GM21717 (cell line): Measurements from ENCODE around the gene MAGEF1.

Source experiments
- ATAC-seq: cut with Tn5 transposase; IDR thresholded peaks from one replicate; pipeline ENCODE4 v1.9.1; 2021; ENCODE audit warnings: mild to moderate bottlenecking, moderate library complexity; ENCODE audit not compliant: unreplicated experiment

The MAGEF1 gene

DNA sequence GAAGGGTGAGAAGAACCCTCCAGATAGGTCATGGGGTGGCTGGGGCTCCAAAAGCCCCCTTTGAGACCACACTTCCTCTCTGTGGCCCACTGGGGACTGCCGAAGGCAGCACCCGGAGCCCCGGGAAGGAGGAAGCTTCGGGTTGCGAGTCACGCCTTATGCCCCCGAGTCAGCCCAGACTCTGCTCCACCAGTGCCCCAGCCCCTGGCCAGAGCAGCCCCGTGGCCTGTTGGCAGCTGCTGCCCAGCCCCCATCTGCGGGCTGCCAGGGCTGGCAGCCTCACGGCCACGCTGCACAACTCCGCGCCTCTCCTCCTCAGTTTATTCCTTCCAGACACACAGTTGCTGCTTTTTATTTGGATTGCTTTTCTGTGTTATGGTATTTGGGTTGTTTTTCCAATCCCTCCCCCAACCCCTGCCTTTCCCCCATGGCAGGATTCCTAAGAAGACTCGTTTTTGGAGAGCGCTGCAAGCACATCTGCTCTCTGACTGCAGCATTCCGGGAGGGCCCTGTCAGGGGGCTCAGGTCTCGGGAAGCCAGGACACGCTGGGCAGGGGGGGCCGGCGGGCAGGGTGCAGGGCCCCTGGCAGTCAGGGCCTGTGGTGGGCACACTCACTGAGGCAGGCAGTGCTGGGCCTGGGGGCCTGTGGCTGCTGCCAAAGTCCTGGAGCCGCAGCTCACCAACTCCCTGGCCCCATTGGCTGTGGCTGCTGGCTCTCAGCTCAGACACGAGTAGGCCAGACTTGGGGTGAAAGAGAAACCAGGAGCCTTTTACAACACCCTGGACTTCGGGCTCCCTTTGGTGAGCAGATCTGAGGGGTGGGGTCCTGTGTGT lies 20.2 kb downstream of the MAGEF1 start:
- ATAC-seq = no peak

DNA sequence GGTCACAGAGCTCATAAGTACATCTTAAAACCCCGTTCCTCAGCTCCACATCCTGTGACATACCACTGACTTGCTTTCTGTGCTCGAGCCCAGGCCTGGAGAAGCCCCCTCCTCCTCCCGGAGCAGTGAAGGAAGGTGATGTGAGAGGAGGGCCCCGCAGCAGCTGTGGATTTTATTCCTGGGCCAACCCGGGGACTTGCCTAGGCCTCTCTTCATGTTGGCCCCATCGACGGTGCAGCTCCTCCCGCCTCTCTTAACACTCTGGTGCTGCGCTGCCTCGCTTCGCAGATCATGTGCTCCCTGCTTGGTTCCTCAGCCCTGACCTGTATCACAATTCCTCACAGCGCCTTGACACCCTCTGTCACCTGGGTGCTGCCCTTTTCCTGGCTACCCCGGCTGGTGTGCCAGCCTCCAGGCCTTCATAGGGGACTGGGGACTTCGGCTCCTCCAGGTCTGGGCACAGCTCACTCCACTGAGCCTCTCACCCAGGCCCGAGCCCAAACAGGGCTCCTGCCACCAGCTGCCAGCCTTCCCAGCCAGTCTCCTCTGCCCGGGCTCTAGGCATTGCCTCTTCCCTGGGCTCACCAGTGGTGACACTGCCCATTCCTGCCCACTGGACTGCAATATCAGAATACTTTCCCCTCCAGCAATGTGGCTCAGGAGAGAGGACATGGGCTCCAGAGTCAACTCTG lies 21.5 kb downstream of the MAGEF1 start:
- no peak for ATAC-seq

DNA sequence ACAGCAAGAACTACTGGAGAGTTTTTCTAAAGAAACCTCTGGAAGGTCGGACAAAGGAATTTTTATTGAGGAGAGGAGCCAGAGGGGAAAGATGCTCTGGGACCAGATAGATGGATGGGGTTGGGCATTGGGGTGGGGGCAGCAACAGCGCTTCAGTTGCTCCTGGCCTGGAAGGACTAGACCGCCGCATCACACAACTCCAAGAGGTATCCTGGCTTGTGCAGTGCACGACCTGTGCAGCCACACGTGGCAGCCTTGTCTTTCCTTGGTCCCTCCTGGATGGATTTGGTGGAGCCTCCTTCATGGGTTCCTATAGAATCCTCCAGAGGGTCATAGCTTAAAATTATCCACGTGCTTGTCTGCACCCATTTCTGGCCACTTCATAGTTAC lies 23.0 kb downstream of the MAGEF1 start:
- no peak for ATAC-seq

GRCh38 chr3:184688251-184688881 lies 23.5 kb downstream of the MAGEF1 start:
- ATAC-seq = no peak

DNA sequence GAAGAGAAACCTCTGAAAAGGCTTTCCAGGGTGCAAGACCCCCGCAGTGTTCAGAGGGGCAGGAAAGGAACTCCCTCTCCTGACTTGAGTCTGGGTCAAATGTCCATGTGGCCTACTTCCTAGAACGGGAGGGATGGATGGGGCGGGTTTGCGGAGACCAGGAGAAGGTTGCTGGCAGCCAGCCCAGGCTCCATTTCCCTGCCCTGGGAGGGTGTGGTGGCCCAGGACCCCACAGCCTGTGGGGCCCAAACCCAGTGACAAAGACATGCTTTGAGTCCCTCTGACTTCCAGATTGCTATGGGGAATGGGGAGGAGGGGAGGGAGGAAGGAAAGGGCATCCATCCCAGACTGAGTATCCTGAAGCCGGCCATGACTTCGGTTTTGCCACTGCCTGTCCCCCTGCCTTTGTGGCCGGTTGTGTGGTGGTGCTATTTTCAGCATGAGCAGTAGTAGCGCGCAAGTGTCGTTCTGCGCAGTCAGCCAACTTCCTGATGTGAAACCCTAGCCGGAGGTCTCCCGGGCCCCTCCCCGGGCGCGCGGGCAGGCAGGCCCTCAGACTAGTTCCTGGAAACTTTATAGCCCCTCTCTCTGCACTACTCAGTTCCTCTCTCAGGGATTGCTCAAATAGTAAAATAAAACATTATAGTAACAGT lies 24.4 kb downstream of the MAGEF1 start:
- no peak for ATAC-seq

- no peak for ATAC-seq
Measured at GRCh38 chr3:184685646-184686045, 26.2 kb downstream of the MAGEF1 start.

DNA sequence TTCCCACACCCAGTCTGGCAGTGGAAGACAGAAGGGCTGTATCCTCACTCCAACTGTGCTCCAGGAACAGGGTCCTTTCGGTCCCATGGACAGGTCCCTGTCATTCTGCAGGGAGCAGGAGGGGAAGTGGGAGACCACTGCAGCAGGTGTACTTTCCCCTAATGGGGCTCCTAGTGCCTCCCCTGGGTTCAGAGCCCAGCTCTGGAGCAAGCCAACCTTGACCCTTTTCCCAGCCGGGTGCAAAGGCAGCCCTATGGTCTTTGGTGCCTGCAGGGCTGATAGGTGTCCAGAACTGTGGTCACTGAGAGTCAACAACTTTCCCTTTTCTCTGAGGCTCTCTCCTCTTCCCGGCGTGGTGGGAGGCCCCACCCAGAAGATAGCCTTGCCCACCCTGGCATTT lies 26.8 kb downstream of the MAGEF1 start:
- no peak for ATAC-seq

DNA sequence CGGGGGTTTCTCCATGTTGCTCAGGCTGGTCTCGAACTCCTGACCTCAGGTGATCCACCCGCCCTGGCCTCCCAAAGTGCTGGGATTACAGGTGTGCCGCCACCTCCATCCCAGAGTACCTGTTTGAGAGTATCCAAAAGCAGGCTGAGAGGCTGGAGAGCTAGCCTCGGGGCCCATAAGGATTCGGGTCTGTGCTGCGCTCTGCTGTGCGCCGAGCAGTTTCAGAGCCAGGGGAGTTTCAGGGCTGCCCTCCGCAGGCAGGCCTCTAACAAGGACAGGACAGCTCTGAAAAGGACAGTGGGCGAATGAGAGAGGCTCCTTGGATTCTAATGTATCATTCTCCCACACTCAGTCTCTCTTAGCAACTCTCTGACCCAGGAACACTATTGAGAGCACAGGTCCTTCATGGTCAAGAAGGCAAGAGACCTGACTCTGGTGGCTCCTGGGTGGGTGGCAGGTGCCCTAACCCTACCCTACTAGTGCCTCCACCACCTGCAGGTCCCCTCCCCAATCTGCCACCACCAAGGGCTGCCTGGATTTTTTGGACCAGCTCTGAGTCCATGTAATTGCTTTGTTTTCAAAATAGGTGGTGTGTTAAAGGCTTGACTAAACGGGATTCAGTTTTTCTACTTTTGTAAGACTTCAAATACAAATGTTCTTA lies 27.8 kb downstream of the MAGEF1 start:
- ATAC-seq = no peak

DNA sequence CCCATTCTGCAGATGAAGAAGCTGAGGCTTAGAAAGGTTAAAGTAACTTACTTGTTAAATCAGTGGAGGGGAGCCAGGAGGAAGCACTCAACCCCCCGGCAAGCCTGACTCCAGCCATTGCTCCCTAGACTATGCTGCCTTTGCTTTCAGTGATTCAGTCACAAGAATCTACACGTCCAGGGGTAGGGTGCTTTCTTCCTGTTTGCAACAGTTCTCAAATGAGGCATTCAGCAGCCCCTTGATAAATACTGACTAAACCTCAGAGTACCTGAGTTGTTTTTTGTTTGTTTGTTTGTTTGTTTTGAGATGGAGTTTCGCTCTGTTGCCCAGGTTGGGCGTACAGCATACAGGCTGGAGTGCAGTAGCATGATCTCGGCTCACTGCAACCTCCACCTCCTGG lies 28.6 kb downstream of the MAGEF1 start:
- ATAC-seq = no peak

DNA sequence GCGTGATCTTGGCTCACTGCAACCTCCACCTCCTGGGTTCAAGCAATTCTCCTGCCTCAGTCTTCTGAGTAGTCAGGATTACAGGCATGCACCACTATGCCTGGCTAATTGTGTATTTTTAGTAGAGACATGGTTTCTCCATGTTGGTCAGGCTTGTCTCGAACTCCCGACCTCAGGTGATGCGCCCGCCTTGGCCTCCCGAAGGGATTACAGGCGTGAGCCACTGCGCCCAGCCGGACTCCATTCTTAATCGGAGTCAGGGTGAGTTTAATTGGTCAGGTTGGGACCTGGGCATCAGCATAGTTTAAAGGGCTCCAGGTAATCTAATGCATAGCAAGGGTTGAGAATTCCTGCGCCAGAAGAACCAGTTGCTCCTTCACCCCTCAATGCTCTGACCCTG lies 29.2 kb downstream of the MAGEF1 start:
- no peak for ATAC-seq

- no peak for ATAC-seq
Measured at GRCh38 chr3:184680385-184681345, 31.2 kb downstream of the MAGEF1 start.

DNA sequence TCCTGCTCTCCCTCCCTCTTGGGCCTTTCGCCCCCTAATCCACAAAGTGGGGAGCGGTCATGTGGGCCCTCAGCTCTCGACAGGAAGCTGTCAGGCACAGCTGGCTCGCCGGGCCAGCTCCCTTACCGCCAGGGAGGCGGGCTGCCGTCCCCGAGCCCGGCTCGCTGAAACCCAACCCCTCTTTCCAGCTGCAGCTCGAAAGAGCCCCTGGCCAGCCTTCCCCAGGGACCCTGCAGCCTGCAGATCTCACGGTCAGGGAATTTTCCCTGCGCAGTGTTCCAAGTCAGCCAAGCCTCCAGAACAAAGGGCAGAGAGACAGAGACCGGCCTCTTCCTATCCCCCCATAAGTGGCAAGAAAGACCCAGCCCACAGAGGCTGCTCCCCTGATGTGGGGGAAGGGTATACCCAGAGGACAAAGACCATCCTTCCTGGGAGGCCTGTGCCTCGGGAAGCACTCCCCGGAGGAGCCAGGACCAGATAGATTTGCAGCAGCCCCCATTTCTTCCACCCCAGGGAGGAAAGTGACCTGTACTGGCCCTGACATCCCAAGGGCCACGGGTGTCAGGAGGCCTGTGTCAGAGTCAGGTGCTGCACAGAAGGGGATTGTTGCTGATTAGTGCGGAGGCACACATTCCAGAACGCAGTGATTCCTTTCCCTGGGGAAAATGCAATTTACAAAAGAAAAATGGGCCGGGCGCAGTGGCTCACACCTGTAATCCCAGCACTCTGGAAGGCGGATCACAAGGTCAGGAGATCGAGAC lies 32.6 kb downstream of the MAGEF1 start:
- ATAC-seq = no peak

DNA sequence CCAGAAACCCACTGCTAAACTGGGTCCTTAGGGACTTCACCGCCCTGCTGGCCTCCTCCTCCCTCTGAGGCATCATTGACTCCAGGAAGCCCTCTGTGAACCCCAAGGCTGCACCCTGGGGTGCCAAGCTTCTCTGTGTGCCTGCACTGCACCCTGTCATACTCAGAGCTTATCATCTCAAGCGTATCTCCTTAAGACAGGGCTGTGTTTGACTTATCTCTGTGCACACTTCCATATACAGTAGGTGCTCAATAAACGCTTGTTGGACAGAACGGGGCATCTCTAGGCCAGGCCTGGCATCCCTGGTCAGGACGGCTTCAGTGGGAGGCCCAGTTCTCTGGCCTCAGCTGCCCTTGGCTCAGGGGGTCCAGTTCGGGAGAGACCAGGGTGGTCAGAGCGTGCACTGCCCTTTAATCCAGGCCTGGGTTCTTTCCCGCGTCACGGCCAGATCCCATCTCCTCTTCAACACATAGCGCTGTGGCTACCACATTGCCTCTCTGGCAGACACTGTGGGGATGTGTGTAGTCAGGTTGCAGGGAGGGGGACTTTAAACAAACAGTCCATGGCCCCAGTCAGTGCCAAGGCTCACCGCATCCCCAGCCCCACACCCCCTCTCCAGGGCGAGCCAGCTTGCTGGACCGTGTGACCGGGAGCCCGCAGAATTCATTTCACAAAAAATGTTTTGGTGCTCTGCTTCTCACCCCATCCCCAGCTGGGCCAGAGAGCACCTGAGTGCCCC lies 33.4 kb downstream of the MAGEF1 start:
- no peak for ATAC-seq

GRCh38 chr3:184677344-184678316 lies 34.2 kb downstream of the MAGEF1 start:
- ATAC-seq = no peak

GRCh38 chr3:184676927-184677326 lies 34.9 kb downstream of the MAGEF1 start:
- no peak for ATAC-seq

GRCh38 chr3:184674626-184675025 lies 37.2 kb downstream of the MAGEF1 start:
- no peak for ATAC-seq
